Stimulated activated naive CD8-positive, alpha-beta T cell treated with anti-CD3 and anti-CD28 coated beads, Interleukin-15, Interleukin-2, amounts not matched to agents 100 U/mL and 50 U/mL, for 24 hours (primary cell): ENCODE data around the gene GATA3.
A peak's percentile ranks its signal among the peaks of the same experiment; 100 is the strongest.

Experiments used
- ATAC-seq: fragments of 150-1000 bp; cut with Tn5 transposase; one replicate; pipeline ENCODE4 v1.10.0; 2021
- DNase-seq: peaks from one replicate; pipeline ENCODE4 v3.0.0; 2021

GATA3 gene

DNA sequence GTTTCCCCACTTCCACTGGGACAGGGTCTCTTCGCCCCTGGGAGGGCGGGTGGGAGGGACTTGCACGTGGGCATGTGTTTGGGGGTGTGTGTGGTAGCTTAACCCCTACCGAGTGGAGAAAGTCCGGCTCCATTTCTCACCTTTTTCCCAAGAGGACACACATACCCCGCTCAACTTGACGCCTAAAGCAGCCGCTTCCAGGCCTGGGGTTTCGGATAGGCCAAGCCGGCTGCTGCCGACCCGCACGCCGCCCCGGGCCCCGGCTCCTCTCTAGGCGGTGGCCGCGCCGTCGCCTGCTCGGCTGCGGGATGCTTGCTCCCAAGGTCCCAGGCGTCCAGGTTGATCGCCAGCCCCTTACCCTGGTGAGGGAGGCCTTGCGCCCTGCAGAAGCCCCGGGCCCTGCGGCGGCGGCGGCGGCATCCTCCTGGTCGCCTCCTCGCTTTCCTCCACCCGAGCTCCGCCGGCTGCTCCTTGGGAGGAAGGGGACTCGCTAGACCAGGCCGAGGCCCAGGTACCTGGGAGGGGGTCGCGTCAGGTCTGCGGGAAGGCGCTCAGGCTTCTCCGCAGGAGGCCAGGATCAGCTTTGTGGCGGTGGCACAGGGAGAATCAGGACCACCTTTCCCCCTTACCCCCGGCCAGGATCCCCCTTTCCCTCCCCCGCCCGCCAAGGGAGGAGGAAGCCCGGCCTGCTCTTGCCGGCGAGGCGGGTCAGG lies 3.2 kb upstream of the GATA3 start:
- ATAC-seq (no peak), DNase-seq (no peak)

- DNase-seq (no peak), ATAC-seq (no peak)
Observed at GRCh38 chr10:8051851-8052257, 2.6 kb upstream of the GATA3 start.

- DNase-seq (no peak), ATAC-seq (no peak)
Observed at GRCh38 chr10:8052341-8052955, 2.0 kb upstream of the GATA3 start.

GRCh38 chr10:8052956-8053445 lies 1.5 kb upstream of the GATA3 start:
- ATAC-seq (no peak), DNase-seq (no peak)

DNA sequence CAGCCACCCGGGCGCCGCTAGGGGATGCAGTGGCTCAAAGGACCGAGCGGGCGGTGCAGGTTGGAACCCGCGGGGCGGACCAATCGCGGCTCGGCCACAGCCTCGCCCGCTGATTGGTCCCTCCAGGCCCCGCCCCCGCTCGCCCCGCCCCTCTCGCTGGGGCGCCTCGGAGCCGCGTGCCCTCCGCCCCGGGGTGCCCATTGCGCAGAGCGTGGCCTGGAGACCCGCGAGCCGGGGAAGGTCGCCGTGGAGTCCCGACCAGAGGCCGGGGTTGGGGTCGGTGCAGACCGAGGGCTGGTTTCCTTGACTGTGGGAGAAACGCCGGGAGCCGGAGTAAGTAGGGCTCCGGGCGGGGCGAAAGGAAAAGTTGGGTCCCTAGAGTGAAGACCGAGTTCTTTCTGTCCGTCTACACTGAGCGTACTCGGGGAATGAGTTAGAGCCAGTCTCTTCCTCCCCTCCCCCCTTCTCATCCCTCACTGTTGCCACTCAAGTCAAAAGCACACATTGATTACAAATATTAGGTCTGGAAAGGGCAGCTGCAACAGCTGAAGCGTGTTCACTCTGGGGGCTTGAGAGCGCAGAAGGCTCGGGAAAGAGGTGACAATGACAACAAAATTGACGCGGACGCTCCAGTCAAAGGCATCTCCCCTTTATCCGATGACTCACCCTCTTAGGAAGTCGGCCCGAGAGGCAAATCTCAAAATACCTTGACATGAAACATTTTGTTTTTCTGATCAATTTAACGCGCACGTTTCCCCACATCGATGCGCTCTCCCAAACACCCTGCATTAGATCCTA lies 843 bp upstream of the GATA3 start:
- ATAC-seq (peak; percentile 68), DNase-seq (peak; percentile 98)

DNA sequence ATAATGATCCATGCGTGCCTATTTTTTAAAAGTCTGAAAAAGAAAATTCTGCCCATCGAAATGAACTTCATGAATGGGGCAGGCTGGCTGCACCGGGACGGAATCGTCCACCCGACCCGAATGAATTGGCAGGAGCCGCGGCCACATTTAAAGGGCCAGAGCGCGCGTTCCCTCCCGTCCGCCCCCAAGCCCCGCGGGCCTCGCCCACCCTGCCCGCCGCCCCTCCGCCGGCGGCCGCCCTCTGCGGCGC lies 319 bp upstream of the GATA3 start:
- ATAC-seq (peak; percentile 1), DNase-seq (no peak)

- peak; percentile 46 for DNase-seq
- no peak for ATAC-seq
Observed at GRCh38 chr10:8055420-8056349, 1.2 kb downstream of the GATA3 start.

DNA sequence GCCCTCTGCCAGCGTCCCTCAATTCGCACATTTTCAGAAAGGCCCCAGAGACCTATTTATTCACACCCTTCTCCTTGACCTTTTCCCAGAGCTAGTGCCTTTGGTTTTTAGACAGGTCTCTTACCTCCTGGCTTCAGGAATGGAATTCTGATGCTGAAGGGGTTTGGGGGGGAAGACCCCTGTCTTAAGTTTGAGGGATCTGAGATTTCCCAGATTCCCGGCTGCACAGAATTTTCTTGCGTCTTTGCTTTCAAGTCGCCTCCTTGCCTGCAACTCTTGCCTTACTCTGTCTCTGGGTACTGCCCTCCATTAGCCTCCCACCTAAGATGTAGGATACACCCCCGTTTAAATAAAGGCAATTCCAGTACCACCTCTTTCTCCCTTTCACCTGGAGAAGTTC lies 1.9 kb downstream of the GATA3 start:
- DNase-seq (no peak), ATAC-seq (no peak)

GRCh38 chr10:8056871-8057331 lies 2.4 kb downstream of the GATA3 start:
- peak; percentile 56 for DNase-seq
- peak; percentile 11 for ATAC-seq

- ATAC-seq (no peak), DNase-seq (no peak)
Observed at GRCh38 chr10:8057636-8058273, 3.3 kb downstream of the GATA3 start.

- DNase-seq, result no peak
- ATAC-seq, result no peak
Observed at GRCh38 chr10:8058274-8059111, 4.0 kb downstream of the GATA3 start.

DNA sequence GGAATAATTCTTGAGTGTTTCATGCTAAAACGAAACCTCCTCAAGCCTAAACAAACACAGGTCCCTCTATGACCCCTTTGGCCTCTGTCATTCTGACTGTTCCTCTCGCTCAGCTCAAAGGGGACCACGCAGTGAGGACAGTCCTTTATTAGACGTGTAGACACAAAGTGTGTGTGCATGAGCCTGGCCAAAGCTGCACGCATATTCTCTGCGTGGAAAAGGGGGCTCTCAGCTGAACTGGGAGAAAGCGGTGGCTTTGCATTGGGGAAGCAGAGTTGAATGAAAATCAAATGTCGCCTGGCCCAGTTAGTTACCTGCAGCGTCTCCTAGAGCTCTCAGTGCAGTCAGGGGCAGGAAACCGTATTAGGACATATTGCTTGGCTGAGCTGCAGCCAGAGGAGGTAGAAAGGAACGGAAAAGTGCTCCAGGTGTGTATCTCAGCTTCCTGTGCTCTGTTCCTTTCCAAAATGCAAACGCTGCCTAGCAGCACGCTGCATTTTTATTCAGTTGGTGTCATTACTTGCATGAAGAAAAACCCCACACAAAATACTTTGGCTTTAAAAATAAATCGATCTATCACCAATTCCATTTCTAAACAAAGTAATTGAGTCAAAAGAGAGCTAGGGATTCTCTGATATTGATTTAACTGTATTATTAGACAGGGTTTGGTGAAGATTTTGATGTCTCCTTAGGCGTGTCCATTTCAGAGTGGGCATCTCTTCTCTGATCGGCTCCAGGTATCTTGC lies 4.9 kb downstream of the GATA3 start:
- no peak for DNase-seq
- no peak for ATAC-seq

DNA sequence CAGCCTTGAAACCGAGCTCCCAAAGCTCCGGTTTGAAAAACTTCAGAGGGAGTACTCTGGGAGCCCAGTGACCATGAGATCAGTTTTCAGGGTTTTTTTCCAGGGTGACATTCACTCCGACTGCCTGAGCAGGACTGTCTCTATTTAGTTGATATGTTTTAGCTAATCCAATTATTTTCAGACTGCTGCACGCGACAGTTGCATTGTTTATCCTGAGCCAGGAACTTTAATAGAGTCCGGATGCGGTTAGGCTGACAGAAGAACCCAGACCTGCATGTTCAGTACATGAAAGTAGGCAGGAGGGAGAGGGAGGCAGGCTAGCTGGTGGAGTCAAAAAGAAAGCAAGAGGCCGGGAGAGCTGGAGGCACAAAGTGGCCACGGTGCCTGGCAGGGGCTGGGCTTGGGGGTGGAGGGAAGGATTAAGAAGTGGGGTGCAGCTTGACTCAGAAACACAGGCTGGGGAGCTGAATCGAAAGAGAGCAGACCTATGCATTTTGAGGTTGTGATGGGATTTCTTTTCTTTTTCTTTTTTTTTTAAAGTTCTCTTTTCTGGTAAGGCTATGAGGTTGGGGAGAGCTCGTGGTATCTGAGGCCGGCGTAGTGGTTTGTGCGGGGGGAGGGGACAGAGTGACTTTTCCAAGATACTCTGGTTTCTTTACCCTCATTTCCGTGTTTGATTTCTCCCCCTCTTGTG lies 5.7 kb downstream of the GATA3 start:
- ATAC-seq, result peak; percentile 58
- peak; percentile 78 for DNase-seq

DNA sequence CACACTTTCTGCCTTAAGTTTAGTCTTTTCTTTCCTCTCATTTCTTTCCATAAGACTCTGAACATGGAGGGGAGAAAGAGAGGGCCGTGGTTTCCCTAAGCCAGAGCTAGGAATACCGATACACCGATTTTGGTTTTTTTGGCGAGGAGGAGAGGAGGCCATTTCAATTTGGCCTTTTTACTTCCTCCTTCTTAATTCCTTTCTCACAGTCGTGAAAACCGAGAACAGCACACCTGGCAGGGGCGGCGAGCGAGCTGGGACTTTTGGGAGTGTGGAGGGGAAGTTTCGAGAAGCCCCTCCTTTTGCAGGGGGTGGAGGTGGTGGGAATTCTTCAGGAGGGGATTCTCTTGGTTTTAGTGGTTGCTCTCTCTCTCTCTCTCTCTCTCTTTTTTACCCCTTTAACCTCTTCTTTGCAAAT lies 6.2 kb downstream of the GATA3 start:
- DNase-seq (no peak), ATAC-seq (no peak)

- peak; percentile 71 for DNase-seq
Observed at GRCh38 chr10:8061274-8062211, 7.1 kb downstream of the GATA3 start.

DNA sequence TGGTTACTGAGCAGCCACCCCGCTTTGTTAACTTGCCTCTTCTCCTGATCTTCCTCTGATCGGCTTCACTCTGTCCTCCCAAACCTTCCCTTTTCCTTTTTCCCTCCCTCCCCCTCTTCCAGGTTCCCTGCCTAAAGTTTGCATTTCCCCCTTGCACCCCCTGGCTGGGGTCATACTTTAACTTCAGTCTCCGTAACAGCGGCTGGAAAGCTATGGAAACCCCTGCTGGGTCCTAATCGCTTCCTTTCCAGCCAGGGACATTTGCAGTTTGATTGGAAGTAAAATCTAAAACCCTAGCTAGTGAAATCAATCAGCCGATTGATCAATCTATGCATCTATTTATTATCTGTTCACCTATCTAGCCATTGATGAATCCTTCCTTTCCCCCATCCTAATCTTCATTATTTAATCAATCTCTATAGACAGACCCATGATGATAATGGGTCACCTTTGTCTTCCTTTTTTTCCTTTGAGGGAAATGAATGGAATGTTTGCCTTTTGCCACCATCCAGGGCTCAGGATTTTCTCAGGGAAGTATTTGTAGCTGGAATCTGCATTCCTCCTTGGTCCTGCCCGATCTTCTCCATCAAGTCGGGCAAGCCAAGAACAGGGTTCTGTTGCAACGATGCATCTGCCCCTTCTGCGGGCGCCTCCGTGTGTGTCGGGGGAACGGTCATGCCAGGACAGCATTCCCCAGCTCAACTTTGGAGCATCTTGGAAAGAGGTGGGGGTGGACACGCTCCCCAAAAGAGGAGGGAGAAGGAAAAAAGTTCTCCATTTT lies 8.8 kb downstream of the GATA3 start:
- ATAC-seq (no peak), DNase-seq (no peak)

More at GRCh38 chr10:8061274-8062211, 7.1 kb downstream of the GATA3 start:
- peak; percentile 58 for ATAC-seq

DNA sequence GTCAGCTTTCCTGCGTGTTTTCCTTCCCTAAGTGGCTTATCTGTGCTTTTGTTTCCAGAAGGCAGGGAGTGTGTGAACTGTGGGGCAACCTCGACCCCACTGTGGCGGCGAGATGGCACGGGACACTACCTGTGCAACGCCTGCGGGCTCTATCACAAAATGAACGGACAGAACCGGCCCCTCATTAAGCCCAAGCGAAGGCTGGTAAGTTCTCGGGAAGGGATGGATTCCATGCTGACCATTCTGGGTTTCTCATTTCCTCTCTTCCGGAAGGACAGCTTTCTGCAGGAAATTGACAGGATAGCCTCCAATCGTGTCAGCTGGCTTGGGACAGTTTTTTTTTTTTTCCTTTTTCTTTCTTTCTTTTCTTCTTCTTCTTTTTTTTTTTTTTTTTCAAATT lies 9.4 kb downstream of the GATA3 start:
- ATAC-seq, result no peak

More for the DNA sequence above, 9.4 kb downstream of the GATA3 start:
- DNase-seq, result no peak
